ENCODE measurements around the gene SAPCD2.
A peak's percentile ranks its signal among the peaks of the same experiment; 100 is the strongest.
"Not testable (repeated sequence)": the region's sequence is repeated elsewhere in the genome, so short reads cannot be mapped to it uniquely, and the experiment has no call there.

Gene SAPCD2

GRCh38 chr9:137070201-137070905 lies at the start of gene SAPCD2:
Gene SAPCD2, minus strand, starts transcription at chr9:137070557. Its CDS starts 97 bp downstream, at chr9:137070460.
- DNase-seq, result peak; percentile 97

GRCh38 chr9:137118092-137118603 lies 47.8 kb upstream of the SAPCD2 start:
- not testable (repeated sequence) for DNase-seq

GRCh38 chr9:137117269-137117731 lies 46.9 kb upstream of the SAPCD2 start:
- no peak for DNase-seq

GRCh38 chr9:137116728-137117127 lies 46.4 kb upstream of the SAPCD2 start:
- DNase-seq, result no peak

GRCh38 chr9:137116027-137116507 lies 45.7 kb upstream of the SAPCD2 start:
- no peak for DNase-seq

- no peak for DNase-seq
These were observed 45.2 kb upstream of the SAPCD2 start for GRCh38 chr9:137115394-137116026.

- peak; percentile 70 for DNase-seq
These were observed 44.4 kb upstream of the SAPCD2 start, which contains the start of gene DPP7 for GRCh38 chr9:137114613-137115393. Gene DPP7, minus strand, starts transcription at chr9:137114733. Its CDS starts 20 bp downstream, at chr9:137114713.

- peak; percentile 42 for DNase-seq
These were observed 43.9 kb upstream of the SAPCD2 start for GRCh38 chr9:137114220-137114612.

- DNase-seq, result peak; percentile 35
These were observed 43.2 kb upstream of the SAPCD2 start for GRCh38 chr9:137113385-137114159.

- DNase-seq, result no peak
These were observed 42.4 kb upstream of the SAPCD2 start for GRCh38 chr9:137112564-137113384.

- no peak for DNase-seq
These were observed 41.6 kb upstream of the SAPCD2 start for GRCh38 chr9:137111788-137112563.

GRCh38 chr9:137110911-137111787 lies 40.8 kb upstream of the SAPCD2 start:
- no peak for DNase-seq

GRCh38 chr9:137110147-137110910 lies 40.0 kb upstream of the SAPCD2 start:
- DNase-seq, result no peak

- no peak for DNase-seq
These were observed 39.1 kb upstream of the SAPCD2 start for GRCh38 chr9:137109250-137110146.

GRCh38 chr9:137108608-137109249 lies 38.4 kb upstream of the SAPCD2 start:
- DNase-seq, result no peak

- DNase-seq, result no peak
These were observed 37.6 kb upstream of the SAPCD2 start for GRCh38 chr9:137107982-137108381.

GRCh38 chr9:137107312-137107921 lies 37.1 kb upstream of the SAPCD2 start:
- no peak for DNase-seq
